HepG2 (cell line): ENCODE results near the gene PRKCB. TPM values are rescaled to one million over a fixed set of nuclear protein-coding genes. Genes with fewer than 3 reads are reported as not detected.

Experiments used
- ATAC-seq: fragments of 200-7000 bp; cut with Tn5 transposase; 3 replicates; pipeline ENCODE4 v1.9.1; 2020; ENCODE audit warnings: mild to moderate bottlenecking, moderate library complexity
- BruUV-seq: library from RNA; stranded (reverse); fragments of 400-500 nt; replicated peaks from 2 replicates; lab custom pipeline; 2021; lab: Mats Ljungman, UMichigan
- CTCF ChIA-PET: fragments of 300-600 bp; formaldehyde crosslinking; extraction: SDS; loops from one replicate; lab custom pipeline; 2021; ENCODE audit warnings: low total read pairs, inconsistent platforms, low intra/inter-chr PET ratio; lab: Yijun Ruan, JAX
- POLR2A ChIA-PET: fragments of 350-600 bp; sonication (Branson Sonifier 250); formaldehyde crosslinking; loops from one replicate; lab custom pipeline; 2020; ENCODE audit warnings: antibody characterized with exemption, inconsistent platforms; lab: Yijun Ruan, JAX
- DNase-seq: peaks from one replicate; pipeline ENCODE4 v3.0.0-alpha.2; 2015; ENCODE audit warnings: low spot score
- FAIRE-seq: peaks from 3 replicates; lab custom pipeline; 2011; peaks lifted over from hg19 to GRCh38; lab: Jason Lieb, UNC
- H2AFZ ChIP-seq: one replicate; pipeline ENCODE4 v1.6.1; 2011; ENCODE audit warnings: low read length, inconsistent platforms
- H3K27ac ChIP-seq: fragments of 300-600 bp; 3 replicates; pipeline ENCODE4 v1.8.0; 2011; ENCODE audit warnings: mixed run types, mild to moderate bottlenecking, mixed read lengths, low read length, inconsistent platforms; ENCODE audit not compliant: insufficient read depth; ENCODE audit errors: extremely low read length
- H3K27me3 ChIP-seq, 2 experiments: fragments of 200-600 bp in 1 of 2; 2 replicates in 1 of 2; 3 replicates in 1 of 2; pipeline versions ENCODE4 v1.6.0 to v1.8.0; 2011; ENCODE audit warnings: low read length in 2 of 2, mild to moderate bottlenecking in 2 of 2, moderate library complexity in 2 of 2, inconsistent platforms in 1 of 2; ENCODE audit not compliant: insufficient read depth in 2 of 2, control insufficient read depth in 1 of 2
- H3K36me3 ChIP-seq, 2 experiments: fragments of 200-600 bp in 1 of 2; replicated peaks in 1 of 2; 2 replicates in 1 of 2; 3 replicates in 1 of 2; pipeline versions ENCODE4 v1.5.1 to v1.8.0; 2011; ENCODE audit warnings: low read length in 2 of 2, inconsistent platforms in 1 of 2; ENCODE audit not compliant: insufficient read depth in 2 of 2, control insufficient read depth in 1 of 2
- H3K4me1 ChIP-seq: 2 replicates; pipeline ENCODE4 v1.5.1; 2012; ENCODE audit warnings: low read length, inconsistent platforms; ENCODE audit not compliant: insufficient read depth
- H3K4me2 ChIP-seq: 2 replicates; pipeline ENCODE4 v1.6.0; 2011; ENCODE audit warnings: low read depth, low read length, inconsistent platforms
- H3K4me3 ChIP-seq, 3 experiments: fragments of 200-600 bp in 1 of 3; sonication (generic), shearing (Covaris generic) in 1 of 3; replicated peaks in 1 of 3; 2 replicates each; pipeline ENCODE4 v1.5.1; 2011 to 2016; ENCODE audit warnings: low read length in 3 of 3, inconsistent platforms in 2 of 3, low read depth in 2 of 3, mild to moderate bottlenecking in 2 of 3, control low read depth in 1 of 3, mixed read lengths in 1 of 3; ENCODE audit not compliant: insufficient read depth in 1 of 3
- H3K79me2 ChIP-seq: one replicate; pipeline ENCODE4 v1.6.1; 2011; ENCODE audit warnings: low read length, inconsistent platforms; ENCODE audit not compliant: insufficient read depth
- H3K9ac ChIP-seq: 2 replicates; pipeline ENCODE4 v1.6.0; 2011; ENCODE audit warnings: mild to moderate bottlenecking, low read depth, low read length, inconsistent platforms; ENCODE audit not compliant: insufficient read depth
- H3K9me3 ChIP-seq: 2 replicates; pipeline ENCODE4 v1.5.1; 2012; ENCODE audit warnings: mild to moderate bottlenecking, low read length
- H4K20me1 ChIP-seq: 2 replicates; pipeline ENCODE4 v1.6.0; 2011; ENCODE audit warnings: inconsistent platforms, mild to moderate bottlenecking, low read length, moderate library complexity; ENCODE audit not compliant: insufficient read depth
- MAFK ChIP-seq, 2 experiments: IDR thresholded peaks in 1 of 2; conservative IDR thresholded peaks in 1 of 2; 2 replicates each; pipeline ENCODE4 v1.6.1; 2011; ENCODE audit warnings: improper control_type of control experiment in 2 of 2, low read length in 2 of 2
- PAF1 ChIP-seq: IDR thresholded peaks from 2 replicates; pipeline ENCODE4 v1.6.1; 2016; ENCODE audit warnings: missing genetic modification reagents, missing compliant biosample characterization
- U2AF2 ChIP-seq: fragments of 200-400 bp; formaldehyde crosslinking; IDR thresholded peaks from 2 replicates; pipeline ENCODE4 v1.6.1; 2017; ENCODE audit warnings: low read depth, mild to moderate bottlenecking, low read length
- ZNF629 ChIP-seq: sonication (generic); formaldehyde crosslinking; conservative IDR thresholded peaks from 2 replicates; pipeline ENCODE4 v1.5.0; 2020; ENCODE audit warnings: missing genetic modification reagents
- WGBS: methylation state at CpG from one replicate; pipeline ENCODE4 v1.1.6; 2017; ENCODE audit warnings: low lambda C conversion rate; 5-methylcytosine and 5-hydroxymethylcytosine counted together
- in situ Hi-C: cut with HindIII; loops from 2 replicates; pipeline ENCODE4 v1.10.0; 2017; ENCODE audit warnings: low pct_unique_long_range_greater_than_20kb; ENCODE audit not compliant: extremely low pct_ligation_motif_present
- intact Hi-C: fragments of 100-400 bp; cut with micrococcal nuclease; formaldehyde crosslinking; loops from one replicate; pipeline ENCODE4 v1.10.0; 2022; ENCODE audit not compliant: unreplicated experiment
- polyA plus RNA-seq, 8 experiments: library from polyadenylated mRNA; depleted of rRNA in 3 of 8; stranded (reverse) in 7 of 8; unstranded in 1 of 8; fragments of >200 nt; fragmentation: Illumina TruSeq in 4 of 8; extraction: Trizol in 4 of 8; gene quantifications; 2 replicates each; pipeline versions ENCODE4 v1.2.1 to v1.2.3, GENCODE V29; 2011 to 2016; ENCODE audit warnings: low read depth in 4 of 8, missing spikeins in 1 of 8, mixed read lengths in 1 of 8; ENCODE audit not compliant: insufficient read depth in 1 of 8
- total RNA-seq, 5 experiments: library from RNA; depleted of rRNA; stranded (reverse); fragments of >200 nt; fragmentation: Illumina TruSeq; extraction: Trizol; gene quantifications; 2 replicates each; pipeline ENCODE4 v1.2.3, GENCODE V29; 2016; ENCODE audit warnings: low read depth in 1 of 5

The PRKCB gene
- total and polyA plus RNA-seq, 2 of the 13 experiments (the other 11 are each of a cell fraction or from before 2014, with no cell fraction given) = 0.01 TPM; not detected in 1

DNA sequence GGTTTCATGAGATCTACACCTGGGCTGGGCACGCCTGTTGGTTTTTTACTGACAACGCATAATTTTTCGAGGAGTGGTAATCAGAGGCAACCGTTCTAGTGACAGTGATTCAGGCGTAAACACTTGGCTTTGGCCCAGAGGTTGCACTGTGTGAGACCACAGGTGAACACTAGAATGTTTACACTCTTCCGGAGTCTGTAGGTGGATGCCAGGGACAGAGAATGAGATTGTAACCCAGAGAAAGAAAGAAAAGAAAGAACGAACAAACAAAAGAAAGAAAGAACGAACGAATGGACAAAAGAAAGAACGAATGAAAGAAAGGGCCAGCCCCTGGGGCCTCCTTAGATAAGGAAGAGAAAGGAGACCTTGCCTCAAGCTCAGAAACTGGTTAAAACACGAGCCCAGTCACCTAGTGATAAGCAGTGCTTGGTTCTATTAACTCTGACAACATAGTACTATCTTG lies 113.2 kb downstream of the PRKCB start:
- CTCF ChIA-PET = no interaction called here
- Histone ChIP-seq H3K27me3 (peaks cover 0 to 6% of the 10 kb centered on the region in 2 experiments; a peak in 1 of 5 replicates), H3K4me2 (no peak overlapping the region), H3K36me3 (no peaks in the 10 kb centered on the region), H3K27ac (no peak overlapping the region), H3K9ac (no peak overlapping the region), H4K20me1 (no peaks in the 10 kb centered on the region), H3K4me1 (no peaks in the 10 kb centered on the region), H3K9me3 (no peaks in the 10 kb centered on the region), H3K4me3 (no peak overlapping the region), H2AFZ (no peak overlapping the region), H3K79me2 (no peaks in the 10 kb centered on the region)
- POLR2A ChIA-PET = no interaction called here
- intact Hi-C loops (loop anchor here (1.0 kb wide), 1 partner anchor 46 kb away; no protein-coding TSS in a partner anchor), in situ Hi-C loops (loop anchor here (5.0 kb wide), 1 partner anchor 52 kb away; no protein-coding TSS in a partner anchor)
- no peak for DNase-seq
- no peak for TF ChIP-seq PAF1 (CRISPR knock-in tag)
- peak in 1 of 2 experiments; percentile 33; a peak in 2 of 4 replicates for TF ChIP-seq MAFK (conservative IDR thresholded peaks at IDR 0.05 in 1 of 2, IDR thresholded peaks at IDR 0.05 in 1 of 2; ENCODE audit: low read length in 2 of 2)
- ATAC-seq = no peak
- no peak for FAIRE-seq
- BruUV-seq = no TSS peak
- WGBS = 14% methylated on average over 11 of the region's 11 CpGs

DNA sequence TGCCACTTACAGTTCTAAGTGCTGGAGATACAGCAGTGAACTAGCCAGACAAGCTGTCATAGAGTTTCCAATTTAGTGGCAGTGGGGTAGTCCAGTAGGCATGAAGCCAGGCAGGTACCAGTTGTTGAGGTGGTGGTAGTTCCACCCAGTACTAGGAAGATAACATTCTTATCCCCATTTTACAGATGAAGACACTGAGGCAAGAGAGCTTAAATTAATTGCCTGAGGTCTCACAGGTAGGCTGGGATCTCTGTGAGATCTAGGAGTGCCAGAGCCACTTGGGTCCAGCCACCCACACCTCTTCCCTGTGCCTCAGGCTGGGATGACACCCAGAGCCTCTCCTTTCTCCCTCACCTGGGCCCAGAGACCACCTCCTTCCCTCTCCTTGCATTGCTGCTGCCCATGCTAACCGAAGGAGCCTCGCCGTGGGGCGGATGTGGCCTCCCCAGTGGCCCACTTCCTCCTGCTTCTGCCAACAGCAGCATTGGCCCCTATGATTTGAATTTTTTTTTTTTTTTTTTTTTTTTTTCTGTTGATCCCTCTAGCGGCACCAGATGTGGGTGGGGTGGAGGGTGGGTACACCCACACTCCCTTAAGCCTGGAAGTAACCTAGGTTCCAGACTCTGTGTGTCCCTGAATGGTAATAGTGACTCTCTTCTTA lies 114.0 kb downstream of the PRKCB start:
- Histone ChIP-seq H3K79me2 (no peaks in the 10 kb centered on the region), H3K4me2 (no peak overlapping the region), H2AFZ (no peak overlapping the region), H3K36me3 (no peaks in the 10 kb centered on the region), H3K9me3 (no peaks in the 10 kb centered on the region), H3K27me3 (peaks cover 0 to 12% of the 10 kb centered on the region in 2 experiments; a peak in 2 of 5 replicates), H3K4me3 (no peak overlapping the region), H3K27ac (no peak overlapping the region), H3K9ac (no peak overlapping the region), H3K4me1 (no peaks in the 10 kb centered on the region), H4K20me1 (no peaks in the 10 kb centered on the region)
- CTCF ChIA-PET = no interaction called here
- in situ Hi-C loops (loop anchor here (5.0 kb wide), 1 partner anchor 52 kb away; no protein-coding TSS in a partner anchor), intact Hi-C loops (loop anchor here (1.0 kb wide), 1 partner anchor 46 kb away; no protein-coding TSS in a partner anchor)
- no peak for ATAC-seq
- DNase-seq = no peak
- BruUV-seq = no TSS peak
- TF ChIP-seq ZNF629 (CRISPR knock-in tag) (peak; percentile 69), U2AF2 (no peak)
- POLR2A ChIA-PET = no interaction called here
- WGBS = 23% methylated on average over 5 of the region's 5 CpGs
- no peak for FAIRE-seq
